HG02610 (cell line): ENCODE data around the gene HCRTR1.

Experiments
- ATAC-seq: cut with Tn5 transposase; IDR thresholded peaks from one replicate; pipeline ENCODE4 v1.9.1; 2021; ENCODE audit warnings: mild to moderate bottlenecking, moderate library complexity; ENCODE audit not compliant: unreplicated experiment

HCRTR1 gene

DNA sequence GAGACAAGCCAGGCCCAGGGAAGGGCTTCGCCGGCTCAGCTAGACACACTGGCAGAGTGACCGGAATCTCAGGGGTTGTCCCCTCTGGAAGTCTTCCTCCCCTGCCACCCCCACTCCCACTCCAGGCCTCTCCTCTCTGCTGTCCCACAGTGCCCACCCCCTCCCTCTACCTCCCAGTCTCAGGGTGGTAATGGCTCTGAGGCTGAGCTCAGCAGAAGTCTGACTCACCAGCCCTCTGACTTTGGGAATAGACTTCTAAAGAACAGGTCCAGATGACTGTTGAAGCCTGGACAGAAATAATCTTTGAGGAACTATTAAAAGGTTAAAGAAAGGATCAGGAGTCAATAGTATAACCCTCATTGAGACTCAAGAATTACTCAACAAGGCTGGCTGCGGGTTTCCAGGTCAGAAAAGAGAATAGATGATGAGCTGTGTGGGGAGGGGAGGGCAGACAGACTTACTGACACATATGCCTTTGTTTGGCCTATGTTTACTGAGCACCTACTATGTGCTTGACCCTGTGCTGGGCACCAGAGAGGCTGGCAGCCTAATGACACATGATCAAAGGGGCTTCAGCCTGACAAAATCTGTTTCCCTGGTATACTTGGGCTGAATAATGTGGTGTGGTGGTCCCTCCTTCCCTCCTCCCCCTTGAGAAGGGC lies 8.2 kb downstream of the HCRTR1 start:
- ATAC-seq, result no peak

DNA sequence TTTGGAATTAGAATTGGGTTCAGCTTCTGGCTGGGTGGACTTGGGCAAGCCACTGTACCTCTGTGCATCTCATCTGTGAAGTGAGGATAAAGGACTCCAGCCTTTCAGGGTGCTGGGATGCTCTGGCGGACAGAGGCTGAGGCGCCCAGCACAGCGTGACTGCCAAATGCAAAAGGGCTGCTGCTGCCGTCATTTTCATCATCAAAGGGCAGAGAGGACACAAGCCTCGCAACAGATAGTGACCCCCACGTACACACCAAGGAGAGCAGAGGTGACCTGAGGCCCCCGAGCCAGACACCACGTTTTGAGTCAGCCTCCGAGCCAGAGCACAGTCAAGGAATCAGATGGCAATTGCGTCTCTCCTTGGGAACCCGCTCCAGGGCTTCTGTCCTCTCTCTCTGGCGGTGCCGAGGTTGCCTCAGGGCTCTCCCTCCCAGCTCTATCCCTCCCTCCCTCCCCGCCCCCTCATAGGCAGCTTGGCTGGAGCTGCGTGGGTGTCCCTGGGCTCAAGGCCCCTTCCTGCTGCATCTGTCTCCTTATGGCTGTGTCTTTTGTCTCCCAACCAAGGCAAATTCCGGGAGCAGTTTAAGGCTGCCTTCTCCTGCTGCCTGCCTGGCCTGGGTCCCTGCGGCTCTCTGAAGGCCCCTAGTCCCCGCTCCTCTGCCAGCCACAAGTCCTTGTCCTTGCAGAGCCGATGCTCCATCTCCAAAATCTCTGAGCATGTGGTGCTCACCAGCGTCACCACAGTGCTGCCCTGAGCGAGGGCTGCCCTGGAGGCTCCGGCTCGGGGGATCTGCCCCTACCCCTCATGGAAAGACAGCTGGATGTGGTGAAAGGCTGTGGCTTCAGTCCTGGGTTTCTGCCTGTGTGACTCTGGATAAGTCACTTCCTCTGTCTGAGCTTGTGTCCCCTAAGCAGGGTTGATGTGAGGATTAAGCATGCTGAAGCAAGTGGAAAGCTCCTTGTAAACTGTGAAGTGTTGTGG lies 9.0 kb downstream of the HCRTR1 start:
- no peak for ATAC-seq

- no peak for ATAC-seq
These were observed 9.9 kb downstream of the HCRTR1 start for GRCh38 chr1:31627301-31627929.

- no peak for ATAC-seq
These were observed 10.6 kb downstream of the HCRTR1 start for GRCh38 chr1:31627930-31628559.

GRCh38 chr1:31628931-31629556 lies 11.6 kb downstream of the HCRTR1 start:
- no peak for ATAC-seq

DNA sequence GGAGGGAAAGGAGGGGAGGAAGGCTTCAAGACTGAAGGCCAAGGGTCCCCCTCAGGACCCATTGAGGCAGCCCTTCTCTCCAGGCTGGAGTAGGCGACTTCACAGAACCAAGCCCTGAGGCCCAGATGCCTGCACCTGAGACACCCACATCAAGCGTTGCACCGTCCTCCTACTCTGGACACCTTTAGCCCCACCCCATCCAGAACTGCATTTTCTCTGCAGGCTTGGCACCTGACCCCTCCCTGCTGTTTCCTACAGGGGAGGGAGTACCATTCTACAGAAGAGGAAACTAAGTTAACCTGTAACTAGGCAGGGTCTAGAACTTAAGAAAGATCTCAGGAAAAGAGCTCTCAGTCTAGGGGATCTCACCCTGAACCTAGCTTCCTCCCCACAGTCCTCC lies 15.2 kb downstream of the HCRTR1 start:
- ATAC-seq, result no peak

DNA sequence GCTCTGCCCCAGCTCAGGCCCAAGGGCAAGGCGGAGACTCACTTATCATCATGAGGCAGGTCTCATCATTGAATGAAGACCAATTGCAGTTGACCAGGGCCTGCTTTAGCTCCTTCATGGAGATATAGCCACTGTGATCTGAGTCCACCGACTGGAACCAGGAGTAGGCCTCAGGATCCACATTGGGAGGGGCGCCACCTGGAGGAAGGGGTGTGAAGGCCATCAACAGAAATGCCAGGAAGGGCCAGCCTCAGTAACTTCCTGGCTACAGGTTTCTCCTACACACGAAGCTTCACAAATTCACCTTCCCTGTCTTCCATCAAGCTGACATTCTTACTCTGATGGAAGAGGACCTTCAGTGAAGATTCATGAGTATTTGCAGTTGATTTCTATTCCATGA lies 15.6 kb downstream of the HCRTR1 start:
- ATAC-seq, result no peak

DNA sequence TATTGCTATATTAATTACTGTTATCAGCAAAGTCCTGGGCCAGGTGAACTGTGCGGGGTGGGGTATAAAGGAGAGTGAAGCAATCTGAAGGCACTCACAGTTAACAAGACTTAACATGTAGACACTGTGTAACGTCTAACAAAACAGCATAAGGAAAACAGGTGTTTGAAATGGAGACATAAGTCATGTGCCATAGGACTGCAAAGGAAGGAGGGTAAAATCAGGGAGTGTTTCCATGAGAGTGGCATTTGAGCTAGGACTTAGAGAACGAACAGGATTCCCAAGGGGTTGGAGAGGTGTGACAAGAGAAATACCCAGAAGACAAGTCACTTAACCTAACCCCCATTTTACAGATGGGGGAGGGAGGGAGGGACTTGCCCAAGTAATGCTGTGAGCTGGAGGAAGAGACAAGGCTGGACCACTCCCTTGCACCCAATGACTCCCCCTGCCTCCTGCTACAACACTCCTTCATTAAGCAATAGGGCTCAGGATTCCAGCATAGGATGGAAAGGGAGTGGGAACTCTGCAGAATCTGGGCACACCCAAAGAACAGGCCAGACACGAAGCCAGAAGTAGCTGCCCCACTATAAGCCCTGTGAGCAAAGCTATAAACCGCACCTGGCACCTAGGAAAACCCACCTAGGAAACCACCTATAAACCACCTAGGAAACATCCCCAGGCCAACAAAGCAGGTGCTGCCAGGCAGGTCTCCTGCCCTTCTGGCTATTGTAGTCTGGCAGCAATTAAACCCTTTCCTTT lies 20.6 kb downstream of the HCRTR1 start:
- ATAC-seq, result peak; percentile 48

- no peak for ATAC-seq
These were observed 22.1 kb downstream of the HCRTR1 start for GRCh38 chr1:31639543-31639942.

GRCh38 chr1:31640179-31640578 lies 22.7 kb downstream of the HCRTR1 start:
- ATAC-seq, result no peak

- no peak for ATAC-seq
These were observed 23.5 kb downstream of the HCRTR1 start for GRCh38 chr1:31640964-31641363.

DNA sequence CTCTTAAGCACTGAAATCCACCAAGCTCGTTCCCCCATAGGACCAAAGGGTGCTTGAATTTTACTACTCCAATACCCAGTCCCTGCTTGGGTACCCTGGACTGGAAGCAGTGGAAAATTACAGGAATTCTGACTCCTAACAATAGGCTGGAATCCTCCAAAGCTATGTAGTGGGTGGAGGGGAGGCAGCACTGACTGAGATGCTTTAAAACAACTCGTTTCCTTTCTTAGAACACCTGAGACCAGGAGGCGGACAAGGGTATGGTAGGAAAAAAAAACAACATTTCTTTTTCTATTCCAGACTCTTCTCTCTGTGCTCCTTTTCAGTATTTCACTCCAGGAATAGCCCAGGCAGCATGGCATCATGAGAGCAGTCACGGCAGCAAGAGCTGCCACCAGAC lies 24.9 kb downstream of the HCRTR1 start:
- ATAC-seq, result no peak

DNA sequence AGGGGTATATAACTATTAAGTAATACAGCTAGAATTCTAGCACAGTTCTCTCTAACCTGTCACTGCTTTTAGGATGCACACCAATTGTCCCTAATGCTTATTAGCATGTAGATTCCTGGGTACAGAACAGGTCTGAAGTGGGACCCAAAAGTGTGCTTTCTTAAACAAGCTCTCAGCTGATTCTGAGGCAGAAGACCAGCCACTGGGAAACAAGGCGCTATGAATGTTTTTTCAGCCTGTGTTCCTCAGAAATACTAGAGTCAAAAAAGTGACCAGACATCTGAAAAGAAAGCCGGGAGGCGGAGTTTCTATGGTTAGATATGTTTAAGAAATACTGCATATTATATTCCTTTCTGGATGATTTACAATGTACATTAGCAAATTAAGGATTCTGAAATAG lies 25.4 kb downstream of the HCRTR1 start:
- ATAC-seq, result no peak

DNA sequence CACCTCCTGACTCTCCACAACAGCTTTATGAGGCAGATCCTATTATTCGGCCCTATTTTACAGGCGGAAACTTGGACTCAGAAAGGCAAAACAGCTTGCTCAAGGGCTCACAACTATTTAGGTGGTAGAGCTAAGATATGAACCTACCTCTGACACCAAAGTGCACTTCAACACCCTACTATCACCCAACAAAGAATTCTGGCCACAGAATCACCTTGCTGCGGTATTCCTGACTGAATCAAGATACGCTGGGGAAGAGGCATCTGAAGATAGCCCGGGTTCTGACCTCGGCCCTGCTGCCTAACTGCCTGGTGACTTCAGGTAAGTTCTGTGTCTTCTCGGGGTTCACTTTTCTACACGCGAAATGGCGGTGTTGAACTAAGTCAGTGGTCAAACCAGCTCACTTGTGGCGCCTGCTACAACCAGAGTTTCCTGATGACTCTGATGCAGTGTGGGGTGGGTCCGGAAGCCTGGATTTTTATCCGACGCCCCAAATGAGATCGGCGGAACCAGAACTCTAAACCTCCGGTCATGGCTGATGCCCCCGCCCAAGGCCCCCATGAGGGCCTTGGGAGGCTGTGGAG lies 26.6 kb downstream of the HCRTR1 start:
- ATAC-seq, result no peak

DNA sequence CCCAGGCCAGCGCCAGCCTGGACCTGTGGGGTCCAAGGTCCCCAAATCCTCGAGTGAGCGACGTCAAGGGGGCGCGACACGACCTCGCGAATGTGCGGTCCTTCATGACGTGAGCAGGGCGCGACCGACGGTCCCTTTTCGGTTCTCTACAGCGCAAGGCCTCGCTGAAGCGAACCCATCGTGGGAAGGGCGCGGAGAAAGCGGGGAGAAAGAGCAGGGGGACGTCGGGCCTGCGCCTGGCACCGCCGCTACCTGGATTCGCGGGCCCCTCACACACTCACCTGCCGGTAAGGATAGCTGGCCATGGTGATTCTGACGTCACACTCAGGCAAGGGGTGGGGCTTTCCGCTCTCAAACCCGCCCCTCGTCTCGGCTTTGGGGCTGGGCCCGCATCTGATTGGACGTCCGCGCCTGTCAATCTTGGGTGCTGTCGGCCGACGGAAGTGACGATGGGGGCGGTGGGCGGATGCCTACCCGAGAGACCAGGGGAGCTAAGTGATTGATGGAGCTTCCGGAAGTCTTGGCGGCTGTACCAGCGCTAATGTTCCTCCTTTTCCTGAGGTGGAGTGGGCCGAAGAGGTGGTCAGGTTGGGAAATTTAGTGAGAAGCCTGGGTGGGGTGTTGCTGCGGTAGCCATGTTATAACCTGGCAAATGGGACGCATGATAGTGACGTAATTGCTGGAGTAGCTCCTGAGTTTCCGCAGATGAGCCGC lies 27.2 kb downstream of the HCRTR1 start, which contains the start of gene PEF1:
TSS of gene PEF1 (minus strand) at position 317 of the 714 bp plus-strand sequence. CDS start at position 305, 12 bp downstream.
- peak; percentile 84 for ATAC-seq

DNA sequence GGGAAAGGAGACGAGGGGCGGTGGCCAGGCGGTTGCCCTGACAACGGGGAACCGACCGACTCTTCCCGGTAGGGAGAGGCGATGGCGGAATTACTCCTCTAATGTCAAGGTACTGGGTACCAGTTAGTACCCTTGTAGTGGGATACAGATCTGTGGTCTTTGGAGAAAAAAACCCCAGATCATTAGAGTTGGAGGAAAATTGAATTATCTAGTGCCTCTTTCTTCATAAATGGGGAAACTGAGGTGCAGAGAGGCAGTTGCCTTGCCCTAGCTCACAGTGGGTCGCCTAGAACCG lies 27.7 kb downstream of the HCRTR1 start:
- ATAC-seq, result no peak

DNA sequence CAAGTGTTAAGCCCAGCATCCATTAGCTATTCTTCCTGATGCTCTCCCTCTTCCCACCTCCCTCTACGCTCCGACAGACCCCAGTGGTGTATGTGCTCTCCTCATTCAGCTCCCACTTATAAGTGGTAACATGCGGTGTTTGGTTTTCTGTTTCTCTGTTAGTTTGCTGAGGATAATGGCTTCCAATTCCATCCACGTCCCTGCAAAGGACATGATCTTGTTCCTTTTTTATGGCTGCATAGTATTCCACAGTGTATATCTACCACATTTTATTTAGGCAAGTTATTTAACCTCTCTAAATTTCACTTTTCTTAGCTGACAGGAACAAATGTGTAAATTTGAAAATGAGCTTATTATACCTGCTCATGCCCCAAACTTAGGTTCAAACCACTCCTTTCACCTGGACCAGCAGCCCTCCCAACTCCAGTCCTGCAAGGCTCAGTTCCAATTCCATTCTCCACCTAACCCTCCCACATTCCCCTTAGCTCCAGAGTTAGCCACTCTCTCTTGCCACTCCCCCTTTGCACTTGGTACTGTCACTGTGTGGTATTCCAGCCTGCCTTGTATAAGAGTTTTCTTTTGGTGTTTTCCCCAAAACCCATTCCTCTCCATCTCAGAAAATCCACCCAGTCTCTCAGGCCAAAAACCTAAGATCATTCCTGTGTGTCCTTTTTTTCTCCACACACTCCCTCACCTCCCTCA lies 28.9 kb downstream of the HCRTR1 start:
- no peak for ATAC-seq

DNA sequence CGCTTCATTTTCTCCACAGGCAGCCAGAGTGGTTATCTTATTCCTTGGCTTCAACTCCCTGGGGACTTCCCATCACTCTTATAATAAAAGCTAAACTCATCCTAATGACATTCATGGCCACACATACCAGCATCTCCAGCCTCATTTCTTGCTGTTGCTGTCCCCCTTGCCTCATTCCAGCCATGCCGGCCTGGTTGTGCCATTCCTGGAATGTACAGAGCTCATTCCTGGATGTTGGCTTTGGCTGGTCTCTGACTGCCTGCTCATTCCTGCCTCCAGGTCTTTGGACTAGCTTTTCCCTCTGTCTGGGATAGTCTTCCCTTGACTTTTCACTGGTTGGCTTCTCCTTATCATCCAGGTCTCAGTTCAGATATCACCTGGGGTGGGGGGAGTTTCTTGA lies 29.6 kb downstream of the HCRTR1 start:
- ATAC-seq, result no peak

GRCh38 chr1:31648190-31648589 lies 30.7 kb downstream of the HCRTR1 start:
- ATAC-seq, result no peak
